HEK293 (cell line): ENCODE measurements around the gene APOL3.

Experiments used
- CTCF ChIA-PET: fragments of 350-600 bp; formaldehyde crosslinking; extraction: SDS; loops from one replicate; lab custom pipeline; 2021; ENCODE audit warnings: antibody characterized with exemption; lab: Yijun Ruan, JAX
- POLR2A ChIA-PET: fragments of 300-600 bp; formaldehyde crosslinking; extraction: SDS; loops from one replicate; lab custom pipeline; 2020; ENCODE audit warnings: antibody characterized with exemption, inconsistent platforms; lab: Yijun Ruan, JAX
- H3K27ac ChIP-seq: fragments of 200-500 bp; sonication (Bioruptor generic); 2 replicates; pipeline ENCODE4 v1.5.1; 2014; ENCODE audit warnings: low read depth, low read length, control low read depth, inconsistent platforms; ENCODE audit errors: extremely low read depth
- H3K36me3 ChIP-seq, 2 experiments: fragments of 200-500 bp in 1 of 2; sonication (Bioruptor generic) in 1 of 2; 1 replicate in 1 of 2; 2 replicates in 1 of 2; pipeline ENCODE4 v1.5.1; 2014 to 2017; ENCODE audit warnings: inconsistent platforms in 2 of 2, low read length in 2 of 2; ENCODE audit not compliant: control insufficient read depth in 2 of 2, insufficient read depth in 1 of 2
- H3K4me1 ChIP-seq: fragments of 200-500 bp; sonication (Bioruptor generic); 2 replicates; pipeline ENCODE4 v1.5.1; 2014; ENCODE audit warnings: mild to moderate bottlenecking, low read length, inconsistent platforms; ENCODE audit not compliant: control insufficient read depth, insufficient read depth
- H3K4me3 ChIP-seq: 2 replicates; pipeline ENCODE4 v1.5.1; 2011; ENCODE audit warnings: low read depth, mild to moderate bottlenecking, control low read depth, low read length, moderate library complexity
- H3K9me3 ChIP-seq: fragments of 200-500 bp; sonication (Bioruptor generic); 2 replicates; pipeline ENCODE4 v1.5.1; 2014; ENCODE audit warnings: low read depth, low read length, inconsistent platforms; ENCODE audit not compliant: control insufficient read depth, insufficient read depth
- BCL6B ChIP-seq: fragments of 450-650 bp; formaldehyde crosslinking; IDR thresholded peaks from 2 replicates; pipeline ENCODE4 v1.5.1; 2017; ENCODE audit warnings: missing biosample characterization, missing genetic modification characterization
- KLF9 ChIP-seq: fragments of 450-650 bp; formaldehyde crosslinking; IDR thresholded peaks from 2 replicates; pipeline ENCODE4 v1.5.1; 2016; ENCODE audit warnings: missing biosample characterization, missing genetic modification characterization, low read depth
- PRDM1 ChIP-seq: fragments of 450-650 bp; formaldehyde crosslinking; IDR thresholded peaks from 2 replicates; pipeline ENCODE4; 2016; ENCODE audit warnings: missing biosample characterization, missing genetic modification characterization
- PRDM6 ChIP-seq: fragments of 450-650 bp; formaldehyde crosslinking; IDR thresholded peaks from 2 replicates; pipeline ENCODE4 v1.5.1; 2017; ENCODE audit warnings: missing biosample characterization, missing genetic modification characterization
- RBAK ChIP-seq: fragments of 450-650 bp; formaldehyde crosslinking; IDR thresholded peaks from 2 replicates; pipeline ENCODE4 v1.5.1; 2016; ENCODE audit warnings: missing biosample characterization, missing genetic modification characterization
- ZFP3 ChIP-seq: fragments of 450-650 bp; formaldehyde crosslinking; IDR thresholded peaks from 2 replicates; pipeline ENCODE4 v1.5.1; 2016; ENCODE audit warnings: low read depth, missing biosample characterization, missing genetic modification characterization
- ZFP41 ChIP-seq: fragments of 450-650 bp; formaldehyde crosslinking; IDR thresholded peaks from 2 replicates; pipeline ENCODE4 v1.5.1; 2016; ENCODE audit warnings: missing biosample characterization, missing genetic modification characterization, borderline replicate concordance
- ZNF138 ChIP-seq: fragments of 450-650 bp; formaldehyde crosslinking; IDR thresholded peaks from 2 replicates; pipeline ENCODE4 v1.5.1; 2016; ENCODE audit warnings: missing biosample characterization, missing genetic modification characterization, borderline replicate concordance
- ZNF148 ChIP-seq: fragments of 450-650 bp; formaldehyde crosslinking; IDR thresholded peaks from 2 replicates; pipeline ENCODE4 v1.5.0; 2017; ENCODE audit warnings: missing biosample characterization, missing genetic modification characterization, borderline replicate concordance
- ZNF155 ChIP-seq: fragments of 450-650 bp; formaldehyde crosslinking; IDR thresholded peaks from 2 replicates; pipeline ENCODE4 v1.5.1; 2016; ENCODE audit warnings: missing biosample characterization, missing genetic modification characterization
- ZNF175 ChIP-seq: fragments of 450-650 bp; formaldehyde crosslinking; IDR thresholded peaks from 2 replicates; pipeline ENCODE4 v1.5.1; 2016; ENCODE audit warnings: missing biosample characterization, missing genetic modification characterization
- ZNF202 ChIP-seq: fragments of 450-650 bp; formaldehyde crosslinking; IDR thresholded peaks from 2 replicates; pipeline ENCODE4 v1.5.1; 2016; ENCODE audit warnings: missing biosample characterization, missing genetic modification characterization, borderline replicate concordance
- ZNF26 ChIP-seq: fragments of 450-650 bp; formaldehyde crosslinking; IDR thresholded peaks from 2 replicates; pipeline ENCODE4 v1.5.1; 2016; ENCODE audit warnings: missing biosample characterization, missing genetic modification characterization
- ZNF354C ChIP-seq: fragments of 450-650 bp; formaldehyde crosslinking; IDR thresholded peaks from 2 replicates; pipeline ENCODE4 v1.5.1; 2016; ENCODE audit warnings: missing biosample characterization, missing genetic modification characterization, low read depth, borderline replicate concordance
- ZNF394 ChIP-seq: fragments of 450-650 bp; formaldehyde crosslinking; IDR thresholded peaks from 2 replicates; pipeline ENCODE4 v1.5.1; 2016; ENCODE audit warnings: missing biosample characterization, missing genetic modification characterization, mild to moderate bottlenecking, moderate library complexity, borderline replicate concordance
- ZNF423 ChIP-seq: fragments of 450-650 bp; formaldehyde crosslinking; IDR thresholded peaks from 2 replicates; pipeline ENCODE4 v1.5.1; 2016; ENCODE audit warnings: missing biosample characterization, missing genetic modification characterization
- ZNF514 ChIP-seq: fragments of 450-650 bp; formaldehyde crosslinking; IDR thresholded peaks from 2 replicates; pipeline ENCODE4 v1.5.1; 2016; ENCODE audit warnings: missing biosample characterization, missing genetic modification characterization
- ZNF530 ChIP-seq: fragments of 450-650 bp; formaldehyde crosslinking; IDR thresholded peaks from 2 replicates; pipeline ENCODE4 v1.5.1; 2016; ENCODE audit warnings: low read depth, missing biosample characterization, missing genetic modification characterization
- ZNF544 ChIP-seq: fragments of 450-650 bp; formaldehyde crosslinking; IDR thresholded peaks from 2 replicates; pipeline ENCODE4 v1.5.0; 2017; ENCODE audit warnings: missing biosample characterization, missing genetic modification characterization
- ZNF549 ChIP-seq: fragments of 450-650 bp; IDR thresholded peaks from 2 replicates; pipeline ENCODE4 v1.5.1; 2018; ENCODE audit warnings: missing biosample characterization, missing genetic modification characterization, mild to moderate bottlenecking, inconsistent platforms, moderate library complexity
- ZNF768 ChIP-seq: fragments of 450-650 bp; formaldehyde crosslinking; IDR thresholded peaks from 2 replicates; pipeline ENCODE4 v1.5.1; 2018; ENCODE audit warnings: missing biosample characterization, mild to moderate bottlenecking, missing genetic modification characterization
- ZSCAN5A ChIP-seq: fragments of 450-650 bp; formaldehyde crosslinking; IDR thresholded peaks from 2 replicates; pipeline ENCODE4 v1.5.1; 2016; ENCODE audit warnings: missing biosample characterization, missing genetic modification characterization

The APOL3 gene

GRCh38 chr22:36106910-36107309, 53.6 kb downstream of the APOL3 start:
- ChIA-PET CTCF (no interaction called here), POLR2A (no interaction called here)
- Histone ChIP-seq H3K4me3 (no peak overlapping the region), H3K36me3 (no peaks in the 10 kb centered on the region), H3K4me1 (no peaks in the 10 kb centered on the region), H3K27ac (no peak overlapping the region), H3K9me3 (no peaks in the 10 kb centered on the region)
- TF ChIP-seq BCL6B (tag by site-specific recombination) (no peak), ZNF768 (tag by site-specific recombination) (peak; percentile 75)

- ChIA-PET CTCF (interaction anchor here (1.0 to 3.3 kb wide), 4 partner anchors 19 to 179 kb away, joined by 3 to 20 read pairs (median 5); no protein-coding TSS in a partner anchor), POLR2A (interaction anchor here (0.6 kb wide), 1 partner anchor 11 kb away, joined by 4 read pairs; no protein-coding TSS in a partner anchor)
- Histone ChIP-seq H3K36me3 (no peaks in the 10 kb centered on the region), H3K9me3 (no peaks in the 10 kb centered on the region), H3K4me3 (no peak overlapping the region), H3K4me1 (no peaks in the 10 kb centered on the region), H3K27ac (no peak overlapping the region)
- TF ChIP-seq ZNF138 (tag by site-specific recombination) (no peak), ZNF394 (tag by site-specific recombination) (no peak), PRDM1 (tag by site-specific recombination) (peak; percentile 25; the same call in 1 of the 2 replicates), ZFP41 (tag by site-specific recombination) (no peak)
Observed at GRCh38 chr22:36104988-36105387, 55.6 kb downstream of the APOL3 start.

- Histone ChIP-seq H3K4me3 (no peak overlapping the region), H3K4me1 (no peaks in the 10 kb centered on the region), H3K27ac (no peak overlapping the region), H3K9me3 (no peaks in the 10 kb centered on the region), H3K36me3 (no peaks in the 10 kb centered on the region)
- ChIA-PET CTCF (interaction anchor here (1.3 to 3.3 kb wide), 2 partner anchors 21 to 38 kb away, joined by 3 to 20 read pairs; no protein-coding TSS in a partner anchor), POLR2A (no interaction called here)
- TF ChIP-seq ZNF175 = no peak
- TF ChIP-seq ZNF148 (tag by site-specific recombination) = no peak
- TF ChIP-seq ZFP3 (tag by site-specific recombination) = no peak
- no peak for TF ChIP-seq KLF9 (tag by site-specific recombination)
- TF ChIP-seq ZNF530 (tag by site-specific recombination) = no peak
- no peak for TF ChIP-seq ZNF544 (tag by site-specific recombination)
- no peak for TF ChIP-seq ZNF514
- TF ChIP-seq PRDM6 (tag by site-specific recombination) = no peak
- TF ChIP-seq ZNF354C (tag by site-specific recombination) = no peak
- TF ChIP-seq ZNF202 (tag by site-specific recombination) = no peak
- no peak for TF ChIP-seq RBAK
- TF ChIP-seq ZSCAN5A (tag by site-specific recombination) = no peak
- TF ChIP-seq ZNF155 = no peak
- TF ChIP-seq ZNF26 = no peak
- no peak for TF ChIP-seq ZNF423 (tag by site-specific recombination)
- no peak for TF ChIP-seq ZNF549 (tag by site-specific recombination)
Observed at GRCh38 chr22:36104435-36104834, 56.1 kb downstream of the APOL3 start.
